Right cardiac atrium (tissue), 5 donors: ENCODE measurements around the gene UBQLNL. TPM values are rescaled to one million over a fixed set of nuclear protein-coding genes. Genes with fewer than 3 reads are reported as not detected.

Source experiments
- ATAC-seq, 2 donors: fragments of 200-7000 bp; cut with Tn5 transposase; one replicate each; pipeline versions ENCODE4 v1.8.0 to v1.9.1; 2020; ENCODE audit warnings: moderate library complexity in 2 of 2, mild to moderate bottlenecking in 1 of 2
- DNase-seq, 3 donors: peaks; one replicate each; pipeline ENCODE4 v3.0.0-alpha.2; 2020
- H3K27ac ChIP-seq: one replicate; pipeline ENCODE4 v1.5.1; 2013; ENCODE audit warnings: mild to moderate bottlenecking, low read length, control low read depth, moderate library complexity
- H3K27me3 ChIP-seq: one replicate; pipeline ENCODE4 v1.6.1; 2013; ENCODE audit not compliant: control insufficient read depth, insufficient read depth
- H3K4me1 ChIP-seq: one replicate; pipeline ENCODE4 v1.6.1; 2013; ENCODE audit warnings: low read length; ENCODE audit not compliant: control insufficient read depth, insufficient read depth
- H3K4me3 ChIP-seq: one replicate; pipeline ENCODE4 v1.5.1; 2013; ENCODE audit warnings: low read length, control low read depth
- H3K9me3 ChIP-seq: one replicate; pipeline ENCODE4 v1.6.1; 2013; ENCODE audit warnings: low read length; ENCODE audit not compliant: control insufficient read depth
- WGBS: extraction: QIAGEN DNeasy Blood & Tissue Kit; methylation state at CpG from one replicate; pipeline ENCODE4 v1.1.7; 2013; 5-methylcytosine and 5-hydroxymethylcytosine counted together
- intact Hi-C, 4 donors: fragments of 100-400 bp; cut with DNase I; formaldehyde crosslinking; loops; one replicate each; pipeline versions ENCODE4 v1.11.0 to v1.14.0; 2022 to 2023
- polyA plus RNA-seq: library from polyadenylated mRNA; stranded (reverse); fragments of 200-250 nt; gene quantifications from one replicate; pipeline ENCODE4 v1.2.3, GENCODE V29; 2013
- total RNA-seq, 4 donors: library from RNA; stranded (reverse); fragmentation: NEBNext Ultra II Directional; extraction: Animal tissue kit (Norgen Biotek cat#: 25700); gene quantifications; one replicate each; pipeline ENCODE4 v1.2.1, GENCODE V29; 2021
- donor health status: healthy with polysubstance abuse.
- donor health status: DM: no; HTN: yes; CAD: no.
- donor health status: DM: no; HTN: no; CAD: no.
- donor health status: DM: no; HTN: yes; CAD: no; lungs with severe emphysema.
- donor health status: DM: yes; HTN: yes; CAD: no.

Gene UBQLNL
- total and polyA plus RNA-seq, 5 donors: 0.18 to 0.28 (median 0.20) TPM; not detected in 1

GRCh38 chr11:5507933-5508305 lies 8.6 kb downstream of the UBQLNL start:
- Histone ChIP-seq H3K27ac (no peak overlapping the region), H3K4me3 (no peak overlapping the region), H3K4me1 (no peaks in the 10 kb centered on the region), H3K27me3 (no peaks in the 10 kb centered on the region), H3K9me3 (no peaks in the 10 kb centered on the region)
- no peak for DNase-seq
- intact Hi-C loops: no loop called here
- no peak for ATAC-seq
- WGBS: 56% methylated on average over 6 of the region's 6 CpGs

GRCh38 chr11:5507177-5507932 lies 9.1 kb downstream of the UBQLNL start:
- H3K4me1 ChIP-seq: no peaks in the 10 kb centered on the region
- no peaks in the 10 kb centered on the region for H3K9me3 ChIP-seq
- ATAC-seq (no peak), DNase-seq (no peak)
- H3K27ac ChIP-seq: no peak overlapping the region
- H3K4me3 ChIP-seq: no peak overlapping the region
- no peaks in the 10 kb centered on the region for H3K27me3 ChIP-seq
- intact Hi-C loops: no loop called here
- 83% methylated on average over 9 of the region's 9 CpGs for WGBS

GRCh38 chr11:5505363-5506048 lies 11.0 kb downstream of the UBQLNL start:
- WGBS: 87% methylated on average over 9 of the region's 9 CpGs
- DNase-seq: no peak
- no peaks in the 10 kb centered on the region for H3K9me3 ChIP-seq
- no peak for ATAC-seq
- H3K27ac ChIP-seq: no peak overlapping the region
- intact Hi-C loops: no loop called here
- no peak overlapping the region for H3K4me3 ChIP-seq
- no peaks in the 10 kb centered on the region for H3K27me3 ChIP-seq
- no peaks in the 10 kb centered on the region for H3K4me1 ChIP-seq

- H3K9me3 ChIP-seq: no peaks in the 10 kb centered on the region
- WGBS: 83% methylated on average over 2 of the region's 2 CpGs
- no peak for DNase-seq
- ATAC-seq: no peak
- no peaks in the 10 kb centered on the region for H3K27me3 ChIP-seq
- intact Hi-C loops: no loop called here
- no peak overlapping the region for H3K27ac ChIP-seq
- H3K4me1 ChIP-seq: no peaks in the 10 kb centered on the region
- H3K4me3 ChIP-seq: no peak overlapping the region
These were observed 12.0 kb downstream of the UBQLNL start for GRCh38 chr11:5504403-5504921.

- no peak overlapping the region for H3K4me3 ChIP-seq
- no peaks in the 10 kb centered on the region for H3K27me3 ChIP-seq
- no peaks in the 10 kb centered on the region for H3K4me1 ChIP-seq
- WGBS: 87% methylated on average over 6 of the region's 6 CpGs
- DNase-seq (no peak), ATAC-seq (no peak)
- H3K27ac ChIP-seq: no peak overlapping the region
- no peaks in the 10 kb centered on the region for H3K9me3 ChIP-seq
- intact Hi-C loops: no loop called here
These were observed 16.1 kb downstream of the UBQLNL start for GRCh38 chr11:5500393-5500801.

GRCh38 chr11:5499671-5500070 lies 16.8 kb downstream of the UBQLNL start:
- Histone ChIP-seq H3K4me3 (no peak overlapping the region), H3K4me1 (no peaks in the 10 kb centered on the region), H3K9me3 (no peaks in the 10 kb centered on the region), H3K27me3 (no peaks in the 10 kb centered on the region), H3K27ac (no peak overlapping the region)
- DNase-seq (no peak), ATAC-seq (peak in 1 of 2 donors; percentile 71)
- 41% methylated on average over 2 of the region's 2 CpGs for WGBS
- intact Hi-C loops: no loop called here

- DNase-seq (no peak), ATAC-seq (no peak)
- no peaks in the 10 kb centered on the region for H3K27me3 ChIP-seq
- no peaks in the 10 kb centered on the region for H3K4me1 ChIP-seq
- WGBS: 54% methylated on average over 5 of the region's 5 CpGs
- no peak overlapping the region for H3K27ac ChIP-seq
- no peak overlapping the region for H3K4me3 ChIP-seq
- intact Hi-C loops: no loop called here
- no peaks in the 10 kb centered on the region for H3K9me3 ChIP-seq
These were observed 26.7 kb downstream of the UBQLNL start for GRCh38 chr11:5489576-5490357.

GRCh38 chr11:5488798-5489399 lies 27.6 kb downstream of the UBQLNL start:
- no peak overlapping the region for H3K27ac ChIP-seq
- no peak for ATAC-seq
- no peak overlapping the region for H3K4me3 ChIP-seq
- 95% methylated on average over 4 of the region's 4 CpGs for WGBS
- DNase-seq: no peak
- no peaks in the 10 kb centered on the region for H3K9me3 ChIP-seq
- no peaks in the 10 kb centered on the region for H3K27me3 ChIP-seq
- H3K4me1 ChIP-seq: no peaks in the 10 kb centered on the region
- intact Hi-C loops: no loop called here

- ATAC-seq (no peak), DNase-seq (no peak)
- intact Hi-C loops: no loop called here
- Histone ChIP-seq H3K27ac (no peak within 1 kb of the TSS), H3K4me1 (no peaks in the 10 kb centered on the region), H3K4me3 (no peak within 1 kb of the TSS), H3K27me3 (no peaks in the 10 kb centered on the region), H3K9me3 (no peaks in the 10 kb centered on the region)
These were observed 28.1 kb downstream of the UBQLNL start, which contains the start of gene OR52D1 for GRCh38 chr11:5488385-5488784. Gene OR52D1, plus strand, starts transcription at chr11:5488685. Its CDS starts 22 bp downstream, at chr11:5488707.

- WGBS: 65% methylated on average over 3 of the region's 3 CpGs
- Histone ChIP-seq H3K4me1 (no peaks in the 10 kb centered on the region), H3K4me3 (no peak overlapping the region), H3K27ac (no peak overlapping the region), H3K27me3 (no peaks in the 10 kb centered on the region), H3K9me3 (no peaks in the 10 kb centered on the region)
- DNase-seq (no peak), ATAC-seq (no peak)
- intact Hi-C loops: no loop called here
These were observed 30.1 kb downstream of the UBQLNL start for GRCh38 chr11:5486421-5486820.
